GM13976 (cell line): ENCODE data around the gene UXS1.
"Not testable (repeated sequence)": the region's sequence is repeated elsewhere in the genome, so short reads cannot be mapped to it uniquely, and the experiment has no call there.

Experiments
- DNase-seq: peaks from one replicate; pipeline ENCODE4 v3.0.0; 2012; ENCODE audit warnings: low spot score
- in situ Hi-C: fragments of 300-500 bp; cut with MboI; formaldehyde crosslinking; loops from one replicate; pipeline ENCODE4 v1.12.0; 2022; ENCODE audit warnings: low sequenced_read_pairs, mixed read lengths, inconsistent platforms; ENCODE audit not compliant: unreplicated experiment
- TF ChIP-seq, protein P1 (sequence below): IDR thresholded peaks from 2 replicates; pipeline ENCODE4 v1.5.1; 2012; ENCODE audit warnings: borderline replicate concordance, mild to moderate bottlenecking; ENCODE audit not compliant: insufficient read depth; ENCODE audit errors: extremely low read depth, missing control alignments, control extremely low read depth

Gene UXS1

GRCh38 chr2:106140913-106141312 is 53.2 kb downstream of the UXS1 start:
- in situ Hi-C loops, result no loop called here
- TF ChIP-seq, protein P1, sequence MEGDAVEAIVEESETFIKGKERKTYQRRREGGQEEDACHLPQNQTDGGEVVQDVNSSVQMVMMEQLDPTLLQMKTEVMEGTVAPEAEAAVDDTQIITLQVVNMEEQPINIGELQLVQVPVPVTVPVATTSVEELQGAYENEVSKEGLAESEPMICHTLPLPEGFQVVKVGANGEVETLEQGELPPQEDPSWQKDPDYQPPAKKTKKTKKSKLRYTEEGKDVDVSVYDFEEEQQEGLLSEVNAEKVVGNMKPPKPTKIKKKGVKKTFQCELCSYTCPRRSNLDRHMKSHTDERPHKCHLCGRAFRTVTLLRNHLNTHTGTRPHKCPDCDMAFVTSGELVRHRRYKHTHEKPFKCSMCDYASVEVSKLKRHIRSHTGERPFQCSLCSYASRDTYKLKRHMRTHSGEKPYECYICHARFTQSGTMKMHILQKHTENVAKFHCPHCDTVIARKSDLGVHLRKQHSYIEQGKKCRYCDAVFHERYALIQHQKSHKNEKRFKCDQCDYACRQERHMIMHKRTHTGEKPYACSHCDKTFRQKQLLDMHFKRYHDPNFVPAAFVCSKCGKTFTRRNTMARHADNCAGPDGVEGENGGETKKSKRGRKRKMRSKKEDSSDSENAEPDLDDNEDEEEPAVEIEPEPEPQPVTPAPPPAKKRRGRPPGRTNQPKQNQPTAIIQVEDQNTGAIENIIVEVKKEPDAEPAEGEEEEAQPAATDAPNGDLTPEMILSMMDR, result no peak
- no peak for DNase-seq

DNA sequence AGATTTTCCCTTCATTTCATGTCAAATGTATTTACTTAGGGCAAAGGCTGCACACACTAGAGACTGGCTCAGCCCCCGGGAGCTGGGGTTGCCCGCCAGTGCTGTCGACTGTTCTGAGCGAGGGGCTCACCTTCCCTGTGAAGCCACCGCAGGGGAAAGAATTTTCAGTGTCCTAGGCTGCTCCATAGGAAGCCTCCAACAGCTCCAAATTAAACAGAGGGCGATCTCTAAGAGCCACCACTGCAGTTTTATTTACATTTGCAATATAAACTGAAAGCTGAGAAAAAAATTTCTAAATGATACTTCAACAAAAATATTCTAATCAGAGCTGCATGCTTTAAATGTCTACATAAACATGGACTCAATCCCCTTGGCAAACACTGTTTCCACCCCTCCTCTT is 54.0 kb downstream of the UXS1 start:
- no peak for DNase-seq
- TF ChIP-seq, protein P1, result no peak
- in situ Hi-C loops, result no loop called here

DNA sequence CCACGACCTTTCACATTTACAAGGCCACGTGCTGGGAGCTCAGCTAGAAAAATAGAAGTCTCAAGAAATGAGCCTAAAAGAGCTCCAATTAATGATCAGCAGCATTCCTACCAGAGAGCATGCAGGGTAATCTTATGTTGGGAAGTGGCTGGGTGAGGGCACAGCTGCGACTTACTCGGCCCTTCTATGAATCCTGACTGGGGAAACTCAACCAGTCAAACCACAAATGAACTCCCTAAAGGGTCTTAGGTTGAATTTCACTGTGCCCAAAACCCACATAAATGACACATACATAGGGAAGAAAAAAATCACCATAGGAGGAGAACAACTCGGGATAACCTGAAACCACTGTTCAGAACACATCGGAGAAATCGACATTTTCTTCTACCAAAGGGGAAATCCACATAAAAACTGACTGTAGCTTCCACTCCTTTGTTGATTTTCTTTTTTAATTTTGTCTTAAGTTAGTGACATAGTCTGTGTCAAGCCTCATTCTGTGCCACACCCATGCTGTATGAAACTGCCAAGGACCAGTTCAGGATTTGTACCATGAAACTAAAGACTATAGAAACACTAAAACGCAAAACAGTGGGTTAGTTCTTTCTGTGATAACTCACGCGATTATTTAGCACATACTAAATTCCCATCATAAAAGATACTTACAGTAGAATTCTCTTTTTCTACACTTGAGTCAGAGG is 54.7 kb downstream of the UXS1 start:
- in situ Hi-C loops, result no loop called here
- TF ChIP-seq, protein P1, result no peak
- DNase-seq, result no peak

GRCh38 chr2:106138543-106139237 is 55.4 kb downstream of the UXS1 start:
- in situ Hi-C loops, result no loop called here
- TF ChIP-seq, protein P1, result no peak
- no peak for DNase-seq

DNA sequence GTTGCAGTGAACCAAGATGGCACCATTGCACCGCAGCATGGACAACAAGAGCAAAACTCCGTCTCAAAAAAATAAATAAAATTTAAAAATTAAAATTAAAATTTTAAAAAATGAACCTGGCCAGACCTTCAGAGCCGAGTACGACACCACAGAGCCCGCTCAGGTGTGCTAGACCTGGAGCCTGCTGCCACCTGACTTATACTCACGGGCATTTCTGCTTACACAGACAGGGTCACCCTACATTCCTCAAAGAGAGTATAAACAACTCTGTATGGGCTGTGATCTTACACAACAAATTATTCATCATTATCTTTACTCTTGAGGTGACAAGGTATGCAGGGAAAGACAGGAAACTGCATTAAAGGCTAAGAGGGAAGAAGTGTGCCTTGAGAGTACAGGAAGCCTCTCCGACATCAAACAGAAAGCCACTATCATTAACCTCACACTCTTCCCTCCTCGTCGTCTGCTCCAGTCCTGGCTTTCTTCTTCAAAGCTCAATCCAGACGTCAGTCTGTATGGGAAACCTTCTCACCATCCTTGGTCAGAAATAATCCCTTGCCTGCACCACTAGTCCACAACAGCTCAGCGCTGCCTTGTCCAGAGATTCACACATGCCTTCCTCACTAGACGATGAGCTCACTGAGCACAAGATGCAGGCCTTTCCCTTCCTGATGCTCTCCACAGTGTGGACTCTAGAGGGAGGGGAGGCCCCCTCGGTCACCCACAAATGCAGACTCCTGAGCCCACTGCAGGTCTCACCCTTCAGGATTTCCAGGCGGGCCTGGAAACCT is 56.2 kb downstream of the UXS1 start:
- DNase-seq, result no peak
- in situ Hi-C loops, result no loop called here
- TF ChIP-seq, protein P1, result no peak

DNA sequence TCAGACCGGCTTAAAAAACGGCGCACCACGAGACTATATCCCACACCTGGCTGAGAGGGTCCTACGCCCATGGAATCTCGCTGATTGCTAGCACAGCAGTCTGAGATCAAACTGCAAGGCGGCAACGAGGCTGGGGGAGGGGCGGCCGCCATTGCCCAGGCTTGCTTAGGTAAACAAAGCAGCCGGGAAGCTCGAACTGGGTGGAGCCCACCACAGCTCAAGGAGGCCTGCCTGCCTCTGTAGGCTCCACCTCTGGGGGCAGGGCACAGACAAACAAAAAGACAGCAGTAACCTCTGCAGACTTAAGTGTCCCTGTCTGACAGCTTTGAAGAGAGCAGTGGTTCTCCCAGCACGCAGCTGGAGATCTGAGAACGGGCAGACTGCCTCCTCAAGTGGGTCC is 62.9 kb downstream of the UXS1 start:
- DNase-seq, in situ Hi-C loops: not testable (repeated sequence)
